NCI-H524 (cell line): ENCODE data around the gene EFCAB6.

Source experiments
- DNase-seq, 2 experiments: peaks; one replicate each; lab custom pipeline; 2025; lab: John Stamatoyannopoulos, UW

Gene EFCAB6

DNA sequence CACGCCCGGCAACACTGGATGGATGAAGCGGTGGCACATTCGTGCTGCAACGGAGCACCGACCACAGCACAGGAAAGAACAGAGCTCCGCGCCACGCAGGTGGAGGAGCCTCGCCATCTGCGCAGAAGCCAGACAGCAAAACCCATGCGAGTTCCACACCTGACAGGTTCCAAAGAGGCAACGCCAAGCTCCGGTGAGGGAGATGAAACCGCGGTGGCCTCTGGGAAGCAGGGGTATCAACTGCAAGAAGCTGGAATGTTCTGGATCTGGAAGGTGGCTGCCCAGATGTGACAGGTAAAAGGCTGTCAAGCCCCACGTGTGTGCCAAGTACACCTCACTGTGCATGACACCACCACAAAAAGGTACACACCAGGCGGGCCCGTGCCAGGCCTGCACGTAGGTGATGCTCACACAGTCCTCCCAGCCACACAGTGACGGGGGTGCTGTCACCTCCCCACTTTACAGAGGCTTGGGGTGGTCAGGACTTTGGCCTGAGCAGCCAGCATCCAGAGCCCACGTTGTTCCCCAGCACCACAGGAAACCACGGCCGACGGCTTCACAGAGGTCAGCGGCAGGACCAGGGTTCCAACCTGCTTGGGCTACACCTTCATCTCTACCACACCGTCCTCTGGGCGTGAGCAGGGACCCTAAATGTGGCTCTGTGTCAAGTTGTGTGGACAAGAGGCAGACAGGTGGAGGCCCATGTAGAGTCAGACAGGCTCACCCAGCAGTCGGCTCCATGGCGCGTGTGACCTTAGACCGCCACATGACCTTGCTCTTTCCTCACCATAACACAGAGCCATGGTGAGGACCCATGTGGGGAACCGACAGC lies 19.7 kb upstream of the EFCAB6 start:
- no peak for DNase-seq

- DNase-seq, result no peak
Measured at GRCh38 chr22:43830931-43831560, 18.9 kb upstream of the EFCAB6 start.

DNA sequence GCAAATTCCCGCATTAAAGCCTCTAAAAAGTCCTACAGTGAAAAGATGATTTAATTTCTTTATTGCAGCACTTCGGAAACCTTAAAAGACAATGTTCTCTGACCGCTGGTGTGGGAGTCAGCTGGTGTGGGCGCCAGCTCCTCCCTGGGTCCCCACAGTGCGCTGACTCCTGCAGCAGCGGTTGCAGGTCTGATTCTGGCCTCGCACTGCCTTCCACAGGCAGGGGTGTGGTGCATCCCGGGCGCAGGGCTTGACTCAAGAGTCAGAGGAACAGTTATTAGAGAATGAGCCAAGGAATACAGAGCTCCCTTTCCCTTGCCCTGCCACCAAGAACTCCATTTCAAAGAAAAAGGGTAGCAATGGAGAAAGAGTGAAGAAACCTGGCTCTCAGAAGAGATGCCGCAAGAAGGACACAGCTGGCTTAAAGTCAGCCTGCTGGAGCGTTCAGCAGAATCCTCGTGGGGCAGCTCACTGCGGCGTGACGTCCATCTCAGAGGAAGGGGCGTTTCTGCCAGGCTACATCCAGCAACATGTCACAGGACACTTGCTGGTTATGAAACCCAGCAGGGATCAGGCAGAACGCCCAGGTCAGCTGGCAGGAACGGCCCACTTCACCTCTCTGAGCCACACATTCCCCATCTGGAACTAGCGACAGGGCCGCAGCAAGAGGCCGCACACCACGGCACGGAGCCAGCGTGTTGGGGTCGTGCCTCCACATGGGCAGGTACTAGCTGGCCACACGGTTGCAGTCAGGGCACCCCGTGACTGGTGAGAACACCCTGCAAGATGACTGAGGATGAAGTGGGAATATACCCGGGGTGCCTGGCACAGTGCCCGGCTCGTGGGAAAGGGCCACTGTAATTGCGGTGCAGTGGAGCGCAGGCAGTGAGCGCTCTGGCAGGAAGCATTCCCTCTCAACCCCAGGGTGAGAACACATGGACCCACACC lies 18.1 kb upstream of the EFCAB6 start:
- peak; percentile 9 to 25 for DNase-seq

GRCh38 chr22:43828998-43829782 lies 17.1 kb upstream of the EFCAB6 start:
- DNase-seq, result peak; percentile 45 to 73

DNA sequence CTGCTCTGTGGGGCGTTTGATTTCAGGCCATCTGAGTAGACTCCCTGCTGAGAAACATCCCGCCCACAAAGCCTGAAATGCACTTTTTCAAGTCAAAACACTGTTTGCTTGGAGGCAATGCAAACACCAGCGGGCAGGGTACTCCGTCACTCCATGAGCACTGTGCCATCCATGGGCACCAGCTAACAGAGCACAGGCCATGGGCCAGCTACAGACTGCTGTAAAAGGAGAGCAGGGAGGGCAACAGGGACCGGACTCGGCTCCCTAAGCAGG lies 16.6 kb upstream of the EFCAB6 start:
- no peak for DNase-seq

- DNase-seq, result no peak
Measured at GRCh38 chr22:43827926-43828724, 16.0 kb upstream of the EFCAB6 start.

GRCh38 chr22:43827003-43827735 lies 15.1 kb upstream of the EFCAB6 start:
- no peak for DNase-seq

DNA sequence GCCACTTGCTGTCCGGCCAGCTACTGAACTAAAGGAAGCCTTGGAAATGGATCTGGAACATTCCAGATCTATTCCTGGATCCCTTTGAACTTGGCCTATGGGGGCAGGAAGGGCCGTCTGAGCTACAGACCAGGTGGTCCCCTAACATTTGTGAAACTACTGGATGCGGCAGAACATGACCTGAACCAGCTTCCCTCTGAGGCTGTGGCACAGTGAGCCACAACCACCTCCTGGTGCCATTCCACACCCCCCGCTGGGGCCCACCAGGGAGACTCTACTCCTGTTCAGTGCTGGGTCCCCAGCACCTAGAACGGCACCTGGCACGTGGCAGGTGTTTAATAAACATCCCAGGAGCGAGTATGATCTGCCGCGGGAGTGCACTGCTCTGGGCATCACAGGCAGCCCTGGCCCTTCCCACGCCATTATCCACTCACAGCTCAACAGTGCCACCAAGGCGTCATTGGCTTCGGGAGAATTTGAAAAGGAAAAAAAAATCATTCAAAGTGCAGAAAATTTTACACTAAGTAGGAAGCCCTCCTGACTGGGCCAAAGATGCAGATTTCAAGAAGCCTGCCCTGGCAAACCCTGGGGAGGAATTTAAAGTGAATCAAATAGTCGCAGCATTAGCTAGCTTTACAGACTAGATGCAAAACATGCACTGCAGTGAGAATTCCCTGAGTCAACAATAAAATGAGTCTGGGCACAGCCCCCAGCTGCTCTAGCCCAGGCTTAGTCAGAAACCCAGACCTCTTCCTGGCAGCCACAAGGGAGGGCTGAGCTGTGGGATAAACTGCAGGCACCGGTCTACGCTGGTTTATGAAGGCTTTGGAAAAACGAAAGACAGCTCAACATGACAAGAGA lies 14.3 kb upstream of the EFCAB6 start:
- DNase-seq, result no peak

- no peak for DNase-seq
Measured at GRCh38 chr22:43825651-43826050, 13.5 kb upstream of the EFCAB6 start.

DNA sequence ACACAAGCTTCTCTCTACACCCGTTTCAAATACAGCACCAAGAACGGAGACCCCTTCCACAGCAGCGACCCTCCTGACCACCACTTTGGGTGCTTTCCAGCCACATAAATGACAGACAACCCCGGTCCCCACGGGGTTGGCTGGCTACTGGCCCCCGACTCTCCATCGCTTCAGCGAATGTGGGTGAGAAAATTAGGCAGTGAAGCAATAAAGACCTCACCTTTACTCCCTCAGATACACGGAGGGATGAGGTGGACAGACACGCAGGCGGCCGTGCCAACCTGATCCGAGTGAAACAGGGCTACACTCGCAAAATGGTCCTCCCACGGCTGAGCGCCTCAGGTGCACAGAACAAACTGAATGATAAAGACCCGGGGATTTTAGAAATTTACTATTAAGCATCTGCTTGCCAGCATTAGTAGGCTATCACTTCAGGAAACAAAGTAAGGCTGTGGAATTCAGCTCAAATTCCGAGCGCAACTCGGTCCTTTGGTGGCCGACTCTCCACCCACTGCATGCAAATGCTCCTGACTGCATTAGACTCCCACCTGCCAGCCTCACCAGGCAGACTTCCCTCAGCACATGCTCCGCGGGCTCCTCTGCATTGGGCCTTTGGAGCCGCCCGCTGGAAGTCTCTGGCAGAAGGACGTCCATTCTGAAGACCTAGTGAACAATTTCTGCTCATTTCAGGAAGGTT lies 12.8 kb upstream of the EFCAB6 start:
- no peak for DNase-seq

DNA sequence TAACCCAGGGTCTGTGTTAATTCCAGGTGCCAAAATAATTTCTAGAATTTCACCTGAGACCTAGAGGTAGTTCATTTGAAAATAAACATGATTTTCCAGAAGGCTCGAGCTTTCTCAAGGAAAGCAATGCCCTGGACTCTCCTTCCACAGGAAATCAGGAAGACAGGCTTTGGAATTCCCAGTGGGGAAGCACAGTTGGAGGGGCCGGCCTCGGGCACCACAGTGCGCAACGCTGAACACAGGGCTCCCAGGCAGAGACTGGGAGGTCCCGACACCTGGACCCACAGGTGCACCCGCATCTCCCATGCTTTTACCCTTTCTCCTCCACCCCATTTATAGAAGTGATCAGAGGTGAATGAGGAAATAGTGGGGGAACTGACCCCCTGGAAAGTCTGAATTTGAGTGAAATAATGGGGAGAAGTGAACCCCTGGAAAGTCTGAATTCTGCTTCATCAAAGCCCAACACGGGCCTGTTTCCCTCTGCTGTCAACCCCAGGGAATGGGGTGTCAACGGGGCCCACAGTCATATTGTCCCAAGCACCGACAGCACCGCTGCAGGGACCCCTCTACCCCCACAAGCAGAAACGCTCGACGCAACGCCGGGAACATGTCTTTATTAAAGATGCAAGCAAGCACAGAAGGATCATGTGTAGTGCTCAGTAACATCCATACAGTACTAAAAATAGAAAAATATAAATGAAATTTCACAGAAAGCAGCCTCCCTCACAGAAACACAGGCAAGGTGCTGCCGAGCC lies 12.0 kb upstream of the EFCAB6 start:
- DNase-seq, result no peak

DNA sequence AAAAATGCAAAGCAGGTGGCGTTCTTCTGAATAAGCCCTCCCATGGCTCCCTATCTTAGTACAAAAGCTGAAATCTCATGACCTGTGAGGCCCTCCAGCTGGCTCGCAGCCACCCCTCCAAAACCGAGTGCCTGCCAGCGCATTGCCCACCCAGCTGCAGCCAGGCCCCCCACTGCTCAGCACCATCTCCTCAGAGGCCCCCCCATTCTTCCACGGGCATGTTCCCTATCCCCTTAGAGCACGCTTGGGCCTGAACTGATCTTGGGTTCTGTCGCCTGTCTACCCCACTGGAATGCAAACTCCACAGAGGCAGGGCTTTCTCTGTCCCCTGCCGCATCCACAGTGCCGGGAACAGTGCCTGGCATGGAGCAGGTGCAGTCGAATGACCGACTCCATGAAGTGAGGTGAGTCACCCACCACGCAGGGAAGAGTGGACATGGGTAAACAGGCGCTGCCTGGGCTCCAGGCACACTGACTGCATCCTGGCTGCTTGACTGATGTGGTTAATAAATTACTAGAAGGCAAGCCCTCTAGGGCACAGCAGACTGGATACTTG lies 11.3 kb upstream of the EFCAB6 start:
- no peak for DNase-seq

- DNase-seq, result no peak
Measured at GRCh38 chr22:43821606-43822425, 9.7 kb upstream of the EFCAB6 start.

- DNase-seq, result no peak
Measured at GRCh38 chr22:43820651-43821305, 8.7 kb upstream of the EFCAB6 start.

DNA sequence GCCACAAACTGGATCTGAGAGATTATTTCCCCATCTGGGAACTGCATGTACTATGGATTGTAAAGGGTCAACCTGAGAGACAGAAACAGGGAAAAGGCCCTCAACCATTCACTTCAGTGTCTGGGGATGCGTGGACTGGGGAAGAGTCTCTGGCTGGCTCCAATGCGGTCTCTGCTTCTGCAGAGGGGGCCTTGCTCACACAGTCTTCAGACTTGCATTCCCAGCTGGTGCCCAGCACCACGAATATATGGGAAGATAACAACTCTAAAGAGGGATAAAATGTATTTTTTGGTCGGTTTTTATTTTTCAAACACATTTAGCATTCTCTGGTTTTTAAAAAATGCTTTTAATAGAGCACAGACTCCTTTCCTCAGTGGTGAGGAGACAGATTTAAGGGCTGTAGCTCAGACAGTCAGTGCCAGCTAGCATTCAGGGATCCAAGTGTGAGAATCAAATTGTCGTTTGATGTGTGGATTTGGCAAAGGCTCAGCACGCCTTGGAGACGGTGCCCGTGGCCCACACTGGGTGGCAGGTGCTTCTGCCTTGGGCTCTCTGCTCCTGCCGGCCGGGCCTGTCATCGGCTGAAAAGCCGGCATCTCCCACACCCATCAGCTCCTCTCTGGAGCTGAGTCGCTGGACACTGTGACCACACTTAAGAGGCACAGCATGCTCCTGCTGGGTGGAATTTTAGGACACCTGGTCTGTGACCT lies 8.0 kb upstream of the EFCAB6 start:
- DNase-seq, result no peak
